ENCODE data around the gene LGALS8.

LGALS8 gene

GRCh38 chr1:236540813-236541465 is 17.2 kb downstream of the LGALS8 start:
- Histone ChIP-seq H3K36me3 (ENCODE audit: control insufficient read depth, insufficient read depth, low read length) (peaks cover 10% of the 10 kb centered on the region), H3K4me3 (replicated peaks; ENCODE audit: low read depth, low read length) (no peak overlapping the region), H3K27me3 (replicated peaks; ENCODE audit: control insufficient read depth, insufficient read depth, low read length) (no peaks in the 10 kb centered on the region)
- DNase-seq (ENCODE audit: extremely low read depth, insufficient read length) = no peak
- no peak for TF ChIP-seq CTCF (IDR thresholded peaks at IDR 0.05; ENCODE audit: insufficient read depth, low read length, poor library complexity, severe bottlenecking)

GRCh38 chr1:236541710-236542109 is 17.9 kb downstream of the LGALS8 start:
- Histone ChIP-seq H3K36me3 (ENCODE audit: control insufficient read depth, insufficient read depth, low read length) (peaks cover 8% of the 10 kb centered on the region), H3K4me3 (replicated peaks; ENCODE audit: low read depth, low read length) (no peak overlapping the region), H3K27me3 (replicated peaks; ENCODE audit: control insufficient read depth, insufficient read depth, low read length) (no peaks in the 10 kb centered on the region)
- TF ChIP-seq CTCF (IDR thresholded peaks at IDR 0.05; ENCODE audit: insufficient read depth, low read length, poor library complexity, severe bottlenecking) = no peak
- no peak for DNase-seq (ENCODE audit: extremely low read depth, insufficient read length)

DNA sequence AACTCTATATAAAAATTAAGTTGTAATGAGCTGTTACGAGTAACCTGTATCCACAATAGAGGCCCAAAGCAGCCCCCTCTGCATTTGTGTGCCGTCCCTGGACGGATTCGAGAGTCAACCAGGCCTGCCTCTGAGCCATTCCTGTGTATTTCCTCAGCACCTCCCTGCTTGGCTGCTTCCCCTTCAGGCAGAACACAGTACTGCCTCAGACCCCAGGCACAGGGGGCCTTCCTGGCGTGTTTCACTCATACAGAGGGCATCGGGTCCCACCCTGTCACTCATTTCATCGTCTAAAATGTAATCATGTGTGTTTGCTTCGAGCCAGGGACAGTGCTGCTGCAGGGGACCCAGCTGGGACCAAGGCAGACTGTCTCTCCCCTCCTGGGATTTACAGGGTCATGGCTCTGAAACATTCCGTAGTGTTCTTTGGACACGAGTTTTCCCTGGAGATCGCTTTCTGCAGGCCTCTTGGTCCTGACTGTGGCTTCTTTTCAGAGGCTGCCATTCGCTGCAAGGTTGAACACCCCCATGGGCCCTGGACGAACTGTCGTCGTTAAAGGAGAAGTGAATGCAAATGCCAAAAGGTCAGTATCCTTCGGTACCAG is 19.4 kb downstream of the LGALS8 start:
- Histone ChIP-seq H3K36me3 (ENCODE audit: control insufficient read depth, insufficient read depth, low read length) (peaks cover 10% of the 10 kb centered on the region), H3K4me3 (replicated peaks; ENCODE audit: low read depth, low read length) (no peak overlapping the region), H3K27me3 (replicated peaks; ENCODE audit: control insufficient read depth, insufficient read depth, low read length) (no peaks in the 10 kb centered on the region)
- DNase-seq (ENCODE audit: extremely low read depth, insufficient read length) = no peak
- peak; percentile 19 for TF ChIP-seq CTCF (IDR thresholded peaks at IDR 0.05; ENCODE audit: insufficient read depth, low read length, poor library complexity, severe bottlenecking)

GRCh38 chr1:236545621-236546169 is 21.9 kb downstream of the LGALS8 start:
- Histone ChIP-seq H3K27me3 (replicated peaks; ENCODE audit: control insufficient read depth, insufficient read depth, low read length) (no peaks in the 10 kb centered on the region), H3K4me3 (replicated peaks; ENCODE audit: low read depth, low read length) (no peak overlapping the region), H3K36me3 (ENCODE audit: control insufficient read depth, insufficient read depth, low read length) (peaks cover 15% of the 10 kb centered on the region)
- TF ChIP-seq CTCF (IDR thresholded peaks at IDR 0.05; ENCODE audit: insufficient read depth, low read length, poor library complexity, severe bottlenecking) = no peak
- no peak for DNase-seq (ENCODE audit: extremely low read depth, insufficient read length)

GRCh38 chr1:236548452-236548851 is 24.7 kb downstream of the LGALS8 start:
- Histone ChIP-seq H3K27me3 (replicated peaks; ENCODE audit: control insufficient read depth, insufficient read depth, low read length) (no peaks in the 10 kb centered on the region), H3K4me3 (replicated peaks; ENCODE audit: low read depth, low read length) (no peak overlapping the region), H3K36me3 (ENCODE audit: control insufficient read depth, insufficient read depth, low read length) (peaks cover 12% of the 10 kb centered on the region)
- TF ChIP-seq CTCF (IDR thresholded peaks at IDR 0.05; ENCODE audit: insufficient read depth, low read length, poor library complexity, severe bottlenecking) = no peak
- no peak for DNase-seq (ENCODE audit: extremely low read depth, insufficient read length)

Measured in GM06990 (cell line).